Activated CD8-positive, alpha-beta T cell treated with anti-CD3 and anti-CD28 coated beads, Interleukin-2, amount 10 ng/mL, durations not matched to agents 7 days and 5 days (primary cell): ENCODE measurements around the gene ARX. TPM values are rescaled to one million over a fixed set of nuclear protein-coding genes. Genes with fewer than 3 reads are reported as not detected.

Experiments used
- ATAC-seq: fragments of 150-1000 bp; cut with Tn5 transposase; one replicate; pipeline ENCODE4 v1.10.0; 2021; ENCODE audit warnings: moderate library complexity
- CTCF ChIA-PET: fragments of 350-600 bp; sonication (Branson Sonifier 250); formaldehyde crosslinking; loops from one replicate; lab custom pipeline; 2021; ENCODE audit warnings: antibody characterized with exemption; lab: Charles Lee
- POLR2A ChIA-PET: fragments of 350-600 bp; sonication (Branson Sonifier 250); formaldehyde crosslinking; loops from one replicate; lab custom pipeline; 2021; ENCODE audit warnings: antibody characterized with exemption; lab: Charles Lee
- DNase-seq: peaks from one replicate; pipeline ENCODE4 v3.0.0-alpha.2; 2020
- H3K27ac Mint-ChIP-seq: one replicate; pipeline ENCODE4 v1.8.0; 2021; ENCODE audit warnings: mild to moderate bottlenecking, mixed read lengths
- H3K27me3 Mint-ChIP-seq: one replicate; pipeline ENCODE4 v1.8.0; 2021; ENCODE audit warnings: low read depth, mixed read lengths
- H3K36me3 Mint-ChIP-seq: one replicate; pipeline ENCODE4 v1.8.0; 2021; ENCODE audit warnings: low read depth, mixed read lengths
- H3K4me1 Mint-ChIP-seq: one replicate; pipeline ENCODE4 v1.8.0; 2021; ENCODE audit warnings: low read depth, mixed read lengths
- H3K4me3 Mint-ChIP-seq: one replicate; pipeline ENCODE4 v1.8.0; 2021; ENCODE audit warnings: mild to moderate bottlenecking, mixed read lengths
- H3K9me3 Mint-ChIP-seq: one replicate; pipeline ENCODE4 v1.8.0; 2022; ENCODE audit warnings: mixed read lengths; ENCODE audit not compliant: insufficient read depth
- total RNA-seq, 2 experiments: library from RNA; stranded (reverse); gene quantifications; one replicate each; pipeline ENCODE4 v1.2.3, GENCODE V29; 2021

The ARX gene
- total RNA-seq, 2 experiments from 2014 or later: not detected

GRCh38 chrX:25005034-25005381 lies 10.8 kb downstream of the ARX start:
- Mint-ChIP-seq H3K27ac (no peak overlapping the region), H3K27me3 (peaks cover 50% of the 10 kb centered on the region)
- CTCF ChIA-PET: no interaction called here

DNA sequence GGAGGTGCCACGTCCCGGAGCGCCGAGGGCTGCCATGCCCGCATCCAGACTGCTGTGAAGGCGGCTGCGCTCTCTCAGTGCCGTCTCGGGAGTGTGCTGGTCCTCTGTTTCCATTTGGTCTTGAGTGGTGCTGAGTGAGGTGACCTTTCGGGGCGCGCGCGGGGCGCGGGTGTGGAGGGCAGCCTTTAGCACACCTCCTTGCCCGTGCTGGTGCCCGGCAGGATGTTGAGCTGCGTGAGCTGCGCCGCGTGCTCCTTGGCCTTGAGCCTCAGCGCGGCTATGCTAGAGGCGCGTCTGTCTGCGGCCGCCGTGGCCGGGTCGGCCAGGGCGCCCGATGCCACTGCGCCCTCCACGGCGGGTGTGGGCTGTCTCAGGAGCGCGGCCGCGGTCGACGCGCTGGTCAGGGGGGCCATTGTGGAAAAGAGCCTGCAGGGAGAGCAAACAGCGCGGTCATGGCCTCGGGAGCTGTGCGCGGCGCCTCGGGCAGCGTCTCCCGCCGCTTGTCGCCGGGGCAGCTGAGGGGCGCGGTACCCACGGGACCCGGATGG lies 11.2 kb downstream of the ARX start:
- ChIA-PET POLR2A (no interaction called here), CTCF (no interaction called here)
- no peaks in the 10 kb centered on the region for H3K36me3 Mint-ChIP-seq
- H3K4me3 Mint-ChIP-seq: no peak overlapping the region
- H3K27ac Mint-ChIP-seq: no peak overlapping the region
- no peak for ATAC-seq
- peaks cover 18% of the 10 kb centered on the region for H3K4me1 Mint-ChIP-seq
- peaks cover 47% of the 10 kb centered on the region for H3K27me3 Mint-ChIP-seq
- no peak for DNase-seq
- no peaks in the 10 kb centered on the region for H3K9me3 Mint-ChIP-seq

More at GRCh38 chrX:25005034-25005381, 10.8 kb downstream of the ARX start:
- Mint-ChIP-seq H3K9me3 (no peaks in the 10 kb centered on the region), H3K36me3 (no peaks in the 10 kb centered on the region), H3K4me1 (peaks cover 18% of the 10 kb centered on the region), H3K4me3 (no peak overlapping the region)
- no peak for ATAC-seq
- no peak for DNase-seq
- POLR2A ChIA-PET: no interaction called here

GRCh38 chrX:25004040-25004439 lies 11.7 kb downstream of the ARX start:
- CTCF ChIA-PET: no interaction called here
- ATAC-seq: no peak

DNA sequence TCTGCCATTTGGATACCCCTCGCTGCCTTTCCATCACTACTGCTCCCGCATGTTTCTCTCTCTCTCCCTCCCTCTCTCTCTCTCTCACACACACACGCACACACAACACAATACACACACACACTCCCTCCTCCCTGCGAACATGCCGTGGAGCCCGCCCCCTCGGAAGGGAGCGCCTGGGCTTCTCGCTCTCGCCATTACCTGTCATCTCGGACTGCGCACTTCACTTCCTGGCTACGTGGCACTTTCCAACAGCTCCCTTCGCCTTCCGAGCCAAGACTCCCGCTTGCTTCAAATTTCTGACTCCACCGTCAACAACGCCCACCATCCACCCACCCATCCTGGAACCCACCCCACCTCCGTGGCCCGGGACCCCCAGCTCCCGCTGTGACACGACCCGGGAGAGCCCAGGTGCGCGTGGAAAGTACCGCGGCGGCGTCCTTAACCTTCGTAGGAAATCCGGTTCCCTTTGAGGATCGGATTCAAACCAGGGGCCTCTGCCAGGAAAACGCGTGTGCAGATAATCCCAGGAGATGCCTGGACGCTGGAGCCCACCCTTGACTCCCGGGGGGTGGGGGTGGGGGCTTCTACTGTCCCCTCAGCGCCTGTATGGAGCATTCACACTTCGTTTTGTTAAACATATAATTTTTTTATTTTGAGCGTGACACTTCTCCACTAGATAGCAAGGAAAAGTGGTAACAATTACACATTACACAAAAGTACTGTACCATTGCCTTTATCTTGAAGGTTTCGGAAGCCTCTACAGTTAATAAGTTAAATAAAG lies 12.5 kb downstream of the ARX start:
- Mint-ChIP-seq H3K36me3 (no peaks in the 10 kb centered on the region), H3K4me1 (peaks cover 18% of the 10 kb centered on the region), H3K4me3 (peak overlapping the region; percentile 49), H3K9me3 (no peaks in the 10 kb centered on the region), H3K27ac (peak overlapping the region; percentile 52), H3K27me3 (peaks cover 41% of the 10 kb centered on the region)
- ATAC-seq: no peak
- CTCF ChIA-PET: interaction anchor here (0.7 kb wide), 1 partner anchor 165 kb away, joined by 3 read pairs; no protein-coding TSS in a partner anchor
- no peak for DNase-seq
- POLR2A ChIA-PET: no interaction called here

More at GRCh38 chrX:25004040-25004439, 11.7 kb downstream of the ARX start:
- POLR2A ChIA-PET: no interaction called here
- Mint-ChIP-seq H3K27me3 (peaks cover 47% of the 10 kb centered on the region), H3K4me3 (no peak overlapping the region), H3K27ac (no peak overlapping the region), H3K36me3 (no peaks in the 10 kb centered on the region), H3K9me3 (no peaks in the 10 kb centered on the region), H3K4me1 (peaks cover 18% of the 10 kb centered on the region)
- DNase-seq: no peak

GRCh38 chrX:25002661-25003020 lies 13.1 kb downstream of the ARX start:
- ChIA-PET POLR2A (no interaction called here), CTCF (interaction anchor here (0.7 kb wide), 1 partner anchor 164 kb away, joined by 3 read pairs; no protein-coding TSS in a partner anchor)
- peaks cover 35% of the 10 kb centered on the region for H3K27me3 Mint-ChIP-seq
- no peaks in the 10 kb centered on the region for H3K9me3 Mint-ChIP-seq
- no peak overlapping the region for H3K27ac Mint-ChIP-seq
- peaks cover 18% of the 10 kb centered on the region for H3K4me1 Mint-ChIP-seq
- DNase-seq (no peak), ATAC-seq (no peak)
- no peak overlapping the region for H3K4me3 Mint-ChIP-seq
- no peaks in the 10 kb centered on the region for H3K36me3 Mint-ChIP-seq

DNA sequence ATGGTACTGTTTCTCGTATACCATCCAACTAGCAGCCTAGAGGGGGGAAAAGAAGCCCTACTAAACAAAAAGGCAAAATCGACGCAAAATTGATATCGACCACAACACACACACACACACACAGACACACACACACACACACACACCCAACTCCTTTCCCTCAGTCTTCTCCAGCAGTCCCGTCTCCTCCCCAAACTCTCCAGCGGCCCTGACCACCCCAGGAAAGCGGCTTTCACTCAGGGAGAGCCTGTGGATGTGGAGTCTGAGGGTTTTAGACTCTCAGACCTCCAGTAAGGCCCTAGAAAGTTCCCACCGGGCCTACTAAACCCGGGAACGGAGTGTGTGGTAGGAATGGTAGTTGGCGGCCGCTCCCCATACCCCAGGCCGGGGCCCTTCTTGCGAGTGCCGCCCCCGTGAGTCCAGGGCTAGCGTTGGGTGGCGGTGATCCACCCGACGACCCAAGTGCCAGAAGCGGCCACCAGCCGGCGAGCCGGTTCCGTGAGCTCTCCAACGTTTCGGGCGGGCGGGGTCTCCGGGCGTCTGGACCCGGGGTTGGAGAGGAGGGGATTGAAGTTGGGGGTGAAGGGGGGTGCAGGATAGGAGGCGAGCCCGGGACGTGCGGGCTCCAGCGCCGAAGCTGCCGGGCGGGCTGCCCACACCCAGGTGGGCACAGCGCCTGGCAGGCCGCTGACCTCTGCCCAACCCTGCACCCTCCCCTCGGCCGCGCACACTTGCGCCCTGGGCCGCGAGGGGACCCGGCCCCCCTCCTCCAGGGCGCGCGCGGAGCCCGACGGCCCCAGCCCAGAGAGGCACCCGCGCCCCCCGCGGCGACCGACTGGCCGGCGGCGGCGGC lies 13.7 kb downstream of the ARX start:
- Mint-ChIP-seq H3K27ac (no peak overlapping the region), H3K9me3 (no peaks in the 10 kb centered on the region), H3K36me3 (no peaks in the 10 kb centered on the region), H3K4me1 (peaks cover 18% of the 10 kb centered on the region), H3K4me3 (no peak overlapping the region), H3K27me3 (peaks cover 34% of the 10 kb centered on the region)
- POLR2A ChIA-PET: no interaction called here
- CTCF ChIA-PET: no interaction called here
- ATAC-seq: no peak
- no peak for DNase-seq

GRCh38 chrX:24999511-24999910 lies 16.3 kb downstream of the ARX start:
- POLR2A ChIA-PET: interaction anchor here (0.6 kb wide), 1 partner anchor 1328 kb away, joined by 4 read pairs; no protein-coding TSS in a partner anchor
- Mint-ChIP-seq H3K27ac (no peak overlapping the region), H3K36me3 (peaks cover 2% of the 10 kb centered on the region), H3K9me3 (no peaks in the 10 kb centered on the region), H3K27me3 (peaks cover 19% of the 10 kb centered on the region), H3K4me3 (no peak overlapping the region), H3K4me1 (peaks cover 6% of the 10 kb centered on the region)
- ATAC-seq: no peak
- no peak for DNase-seq
- CTCF ChIA-PET: no interaction called here

- Mint-ChIP-seq H3K9me3 (no peaks in the 10 kb centered on the region), H3K4me1 (no peaks in the 10 kb centered on the region), H3K36me3 (peaks cover 2% of the 10 kb centered on the region), H3K27me3 (no peaks in the 10 kb centered on the region), H3K4me3 (no peak overlapping the region), H3K27ac (no peak overlapping the region)
- ChIA-PET CTCF (no interaction called here), POLR2A (no interaction called here)
- DNase-seq (no peak), ATAC-seq (no peak)
Measured at GRCh38 chrX:24996096-24996709, 19.6 kb downstream of the ARX start.

- Mint-ChIP-seq H3K4me3 (no peak overlapping the region), H3K27ac (no peak overlapping the region), H3K36me3 (peaks cover 2% of the 10 kb centered on the region), H3K27me3 (no peaks in the 10 kb centered on the region), H3K4me1 (no peaks in the 10 kb centered on the region), H3K9me3 (no peaks in the 10 kb centered on the region)
- ChIA-PET CTCF (no interaction called here), POLR2A (no interaction called here)
- DNase-seq: no peak
- ATAC-seq: no peak
Measured at GRCh38 chrX:24993879-24994278, 21.9 kb downstream of the ARX start.

- no peaks in the 10 kb centered on the region for H3K27me3 Mint-ChIP-seq
- ChIA-PET POLR2A (no interaction called here), CTCF (no interaction called here)
- no peak overlapping the region for H3K27ac Mint-ChIP-seq
- no peak for ATAC-seq
- peaks cover 8% of the 10 kb centered on the region for H3K36me3 Mint-ChIP-seq
- no peak overlapping the region for H3K4me3 Mint-ChIP-seq
- H3K4me1 Mint-ChIP-seq: no peaks in the 10 kb centered on the region
- H3K9me3 Mint-ChIP-seq: no peaks in the 10 kb centered on the region
- no peak for DNase-seq
Measured at GRCh38 chrX:24990535-24990934, 25.2 kb downstream of the ARX start.

GRCh38 chrX:24988314-24988713 lies 27.5 kb downstream of the ARX start:
- ATAC-seq (no peak), DNase-seq (no peak)
- Mint-ChIP-seq H3K27me3 (no peaks in the 10 kb centered on the region), H3K27ac (no peak overlapping the region), H3K9me3 (no peaks in the 10 kb centered on the region), H3K4me3 (no peak overlapping the region), H3K36me3 (peaks cover 8% of the 10 kb centered on the region), H3K4me1 (no peaks in the 10 kb centered on the region)
- CTCF ChIA-PET: no interaction called here
- POLR2A ChIA-PET: no interaction called here
